Measurements from ENCODE around the gene FGD6.

The FGD6 gene

GRCh38 chr12:95177201-95177768, 40.0 kb downstream of the FGD6 start:
- no peak for TF ChIP-seq CTCF (IDR thresholded peaks at IDR 0.05; ENCODE audit: low read depth, low read length)
- no peak overlapping the region for H3K4me3 ChIP-seq (ENCODE audit: low read depth, low read length)

GRCh38 chr12:95173392-95174251, 43.6 kb downstream of the FGD6 start:
- no peak for TF ChIP-seq CTCF (IDR thresholded peaks at IDR 0.05; ENCODE audit: low read depth, low read length)
- H3K4me3 ChIP-seq (ENCODE audit: low read depth, low read length), result no peak overlapping the region

GRCh38 chr12:95169368-95169767, 47.9 kb downstream of the FGD6 start:
- no peak for TF ChIP-seq CTCF (IDR thresholded peaks at IDR 0.05; ENCODE audit: low read depth, low read length)
- no peak overlapping the region for H3K4me3 ChIP-seq (ENCODE audit: low read depth, low read length)

- TF ChIP-seq CTCF (IDR thresholded peaks at IDR 0.05; ENCODE audit: low read depth, low read length), result no peak
- no peak overlapping the region for H3K4me3 ChIP-seq (ENCODE audit: low read depth, low read length)
These were observed 48.5 kb downstream of the FGD6 start for GRCh38 chr12:95168746-95169145.

GRCh38 chr12:95164656-95165055, 52.6 kb downstream of the FGD6 start:
- TF ChIP-seq CTCF (IDR thresholded peaks at IDR 0.05; ENCODE audit: low read depth, low read length), result no peak
- no peak overlapping the region for H3K4me3 ChIP-seq (ENCODE audit: low read depth, low read length)

- no peak overlapping the region for H3K4me3 ChIP-seq (ENCODE audit: low read depth, low read length)
- no peak for TF ChIP-seq CTCF (IDR thresholded peaks at IDR 0.05; ENCODE audit: low read depth, low read length)
These were observed 58.3 kb downstream of the FGD6 start for GRCh38 chr12:95158919-95159318.

- no peak overlapping the region for H3K4me3 ChIP-seq (ENCODE audit: low read depth, low read length)
- no peak for TF ChIP-seq CTCF (IDR thresholded peaks at IDR 0.05; ENCODE audit: low read depth, low read length)
These were observed 65.4 kb downstream of the FGD6 start for GRCh38 chr12:95151821-95152220.

Data from WI38 (cell line).